T-helper 2 cell treated with Interferon-gamma antibody and Interleukin-4, amounts not matched to agents 5 μg/mL and 100 μg/mL, for 36 hours (primary cell): Measurements from ENCODE around the gene THBS2.
"Not testable (repeated sequence)": the region's sequence is repeated elsewhere in the genome, so short reads cannot be mapped to it uniquely, and the experiment has no call there.

ENCODE experiments used
- DNase-seq: peaks from one replicate; pipeline ENCODE4 v3.0.0; 2021; ENCODE audit warnings: low spot score
- H3K27ac Mint-ChIP-seq: one replicate; pipeline ENCODE4 v1.8.0; 2021; ENCODE audit warnings: mild to moderate bottlenecking, mixed read lengths
- H3K27me3 Mint-ChIP-seq: one replicate; pipeline ENCODE4 v1.8.0; 2021; ENCODE audit warnings: low read depth, mixed read lengths
- H3K36me3 Mint-ChIP-seq: one replicate; pipeline ENCODE4 v1.8.0; 2021; ENCODE audit warnings: low read depth, mixed read lengths
- H3K4me1 Mint-ChIP-seq: one replicate; pipeline ENCODE4 v1.8.0; 2021; ENCODE audit warnings: low read depth, mixed read lengths
- H3K4me3 Mint-ChIP-seq: one replicate; pipeline ENCODE4 v1.8.0; 2022; ENCODE audit warnings: mild to moderate bottlenecking, moderate library complexity, mixed read lengths
- H3K9me3 Mint-ChIP-seq: one replicate; pipeline ENCODE4 v1.8.0; 2021; ENCODE audit warnings: mixed read lengths

THBS2 gene

DNA sequence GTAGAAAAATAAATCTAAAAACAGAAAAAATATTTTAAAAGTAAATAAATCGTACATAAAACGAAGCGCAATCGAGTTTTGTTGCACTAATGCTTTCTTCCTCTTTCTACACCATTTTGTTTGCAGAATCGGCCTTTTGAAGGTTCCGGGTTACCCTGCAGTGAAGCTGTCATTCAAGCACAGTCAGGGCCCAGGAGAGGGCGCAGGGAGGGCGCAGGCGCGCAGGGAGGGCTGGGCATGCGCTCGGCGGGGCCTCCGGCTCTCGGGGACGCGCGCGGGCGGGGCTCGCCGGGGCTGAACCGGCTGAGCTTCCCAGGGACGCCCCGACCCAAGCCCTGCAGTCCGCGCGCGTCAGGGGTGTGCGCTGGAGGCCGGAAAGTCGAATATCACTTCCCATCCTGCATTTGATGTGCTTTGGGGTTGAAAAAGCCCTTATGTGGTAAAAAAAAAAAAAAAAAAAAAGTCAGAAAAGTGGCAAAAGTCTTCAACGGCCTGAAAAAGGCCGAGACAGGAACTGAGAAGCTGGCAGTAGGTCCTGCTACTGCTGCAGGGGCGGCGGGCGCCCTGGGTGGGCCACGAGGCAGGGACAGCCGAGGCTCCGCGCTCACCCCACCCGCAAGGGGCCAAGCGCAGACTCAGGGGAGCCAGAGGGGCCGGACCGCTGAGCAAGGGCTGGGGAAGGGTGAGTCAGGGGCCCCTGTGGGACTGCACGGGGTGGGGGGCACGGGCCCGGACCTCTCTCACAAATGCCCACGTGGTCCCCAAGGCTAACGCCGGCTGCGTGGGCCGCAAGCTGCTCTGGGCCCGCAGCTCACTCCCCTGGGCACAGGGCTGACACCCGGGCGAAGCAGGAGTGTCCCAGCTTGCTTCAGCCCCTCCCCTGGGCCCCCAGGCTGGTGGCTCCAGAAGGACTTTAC lies 40.5 kb downstream of the THBS2 start:
- peaks cover 18% of the 10 kb centered on the region for H3K4me1 Mint-ChIP-seq
- peak overlapping the region; percentile 44 for H3K4me3 Mint-ChIP-seq
- H3K9me3 Mint-ChIP-seq: peaks cover 29% of the 10 kb centered on the region
- H3K27ac Mint-ChIP-seq: peak overlapping the region; percentile 23
- peaks cover 4% of the 10 kb centered on the region for H3K27me3 Mint-ChIP-seq
- peaks cover 7% of the 10 kb centered on the region for H3K36me3 Mint-ChIP-seq
- DNase-seq: peak; percentile 89

DNA sequence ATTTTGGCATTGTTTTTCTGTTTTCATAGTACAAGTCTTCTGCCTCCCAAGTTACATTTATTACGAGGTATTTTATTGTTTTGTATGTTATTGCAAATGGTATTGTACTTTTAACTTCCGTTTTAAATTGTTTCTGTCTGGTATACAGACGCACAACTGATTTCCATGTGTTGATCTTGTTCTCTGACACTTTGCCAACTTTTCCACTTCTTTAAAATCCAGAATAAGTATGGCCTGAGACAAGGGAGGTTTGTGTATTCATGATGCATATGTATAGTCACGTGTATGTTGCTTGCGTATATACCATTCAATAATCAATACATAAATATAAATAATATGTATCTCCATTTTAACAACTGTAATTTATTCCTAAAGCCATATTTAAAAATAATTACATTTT lies 41.2 kb downstream of the THBS2 start:
- DNase-seq: no peak
- Mint-ChIP-seq H3K27me3 (peaks cover 4% of the 10 kb centered on the region), H3K27ac (no peak overlapping the region), H3K36me3 (peaks cover 7% of the 10 kb centered on the region), H3K9me3 (peaks cover 32% of the 10 kb centered on the region), H3K4me3 (peak overlapping the region; percentile 52), H3K4me1 (peaks cover 24% of the 10 kb centered on the region)

DNA sequence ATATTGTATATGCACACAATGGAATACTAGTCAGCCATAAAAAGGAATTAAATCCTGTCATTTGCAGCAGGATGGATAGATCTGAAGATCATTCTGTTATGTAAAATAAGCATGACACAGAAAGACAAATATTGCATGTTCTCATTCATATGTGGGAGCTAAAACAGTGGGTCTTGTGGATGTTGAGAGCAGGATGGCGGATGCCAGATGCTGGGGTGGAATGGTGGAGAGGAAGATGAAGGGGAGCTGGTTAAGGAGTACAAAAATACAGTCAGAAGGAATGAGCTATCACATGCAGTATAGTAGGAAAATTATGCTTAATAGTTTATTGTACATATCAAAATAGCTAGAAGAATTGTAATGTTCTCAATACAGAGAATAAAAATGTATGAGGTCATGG lies 41.8 kb downstream of the THBS2 start:
- Mint-ChIP-seq H3K27me3 (peaks cover 4% of the 10 kb centered on the region), H3K4me1 (peaks cover 24% of the 10 kb centered on the region), H3K36me3 (peaks cover 7% of the 10 kb centered on the region), H3K27ac (no peak overlapping the region), H3K4me3 (peak overlapping the region; percentile 52), H3K9me3 (peaks cover 34% of the 10 kb centered on the region)
- no peak for DNase-seq

DNA sequence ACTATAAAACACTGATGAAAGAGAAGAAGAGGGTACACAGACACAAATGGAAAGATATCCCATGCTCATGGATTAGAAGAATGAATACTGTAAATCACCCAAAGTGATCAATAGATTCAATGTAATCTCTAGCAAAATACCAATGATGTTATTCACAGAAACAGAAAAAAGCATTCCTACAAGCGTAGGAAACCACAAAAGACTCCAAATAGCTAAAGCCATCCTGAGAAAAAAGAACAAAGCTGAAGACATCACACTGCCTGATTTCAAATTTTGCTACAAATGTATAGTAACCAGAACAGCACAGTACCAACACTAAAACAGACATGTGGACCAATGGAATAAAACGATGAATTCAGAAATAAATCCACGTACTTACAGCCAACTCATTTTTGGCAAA lies 43.0 kb downstream of the THBS2 start:
- H3K36me3 Mint-ChIP-seq: peaks cover 7% of the 10 kb centered on the region
- no peak for DNase-seq
- no peak overlapping the region for H3K27ac Mint-ChIP-seq
- peaks cover 6% of the 10 kb centered on the region for H3K27me3 Mint-ChIP-seq
- H3K4me3 Mint-ChIP-seq: no peak overlapping the region
- H3K9me3 Mint-ChIP-seq: peaks cover 41% of the 10 kb centered on the region
- peaks cover 26% of the 10 kb centered on the region for H3K4me1 Mint-ChIP-seq

DNA sequence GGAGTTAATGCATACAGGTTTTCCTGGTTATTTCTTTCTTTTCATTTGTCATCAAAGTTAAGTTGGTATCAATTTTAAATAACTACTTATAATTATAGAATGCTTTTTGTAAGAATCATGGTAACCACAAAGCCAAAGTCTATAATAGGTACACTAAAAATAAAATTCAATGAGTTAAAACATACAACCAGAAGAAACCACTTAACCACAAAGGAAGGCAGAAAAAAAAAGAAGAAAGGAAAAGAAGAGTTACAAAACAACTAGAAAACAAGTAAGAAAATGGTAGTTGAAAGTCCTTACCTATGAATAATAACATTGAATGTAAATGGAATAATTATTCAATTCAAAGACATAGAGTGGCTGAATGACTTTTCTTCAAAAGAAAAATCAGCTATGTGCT lies 45.6 kb downstream of the THBS2 start:
- no peak overlapping the region for H3K4me3 Mint-ChIP-seq
- no peak for DNase-seq
- H3K36me3 Mint-ChIP-seq: peaks cover 7% of the 10 kb centered on the region
- H3K27me3 Mint-ChIP-seq: peaks cover 6% of the 10 kb centered on the region
- H3K9me3 Mint-ChIP-seq: peaks cover 41% of the 10 kb centered on the region
- H3K27ac Mint-ChIP-seq: no peak overlapping the region
- peaks cover 24% of the 10 kb centered on the region for H3K4me1 Mint-ChIP-seq

DNA sequence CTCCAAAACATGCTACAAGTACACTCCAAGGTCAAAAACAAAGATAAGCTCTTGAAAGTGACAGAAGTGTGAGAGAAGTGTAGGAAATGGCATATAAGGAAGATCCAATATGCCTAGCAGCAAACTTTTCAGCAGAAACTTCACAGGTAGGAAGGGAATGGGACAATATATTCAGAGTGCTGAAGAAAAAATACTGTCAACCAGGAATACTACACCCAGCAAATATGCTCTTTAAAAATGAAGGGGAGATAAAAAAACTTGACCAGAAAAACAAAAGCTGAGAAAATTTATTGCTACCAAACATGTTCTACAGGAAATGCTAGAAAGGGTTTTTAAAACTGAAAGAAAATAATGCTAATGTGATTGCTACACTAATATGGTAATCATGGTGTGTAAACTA lies 46.2 kb downstream of the THBS2 start:
- Mint-ChIP-seq H3K4me1 (peaks cover 22% of the 10 kb centered on the region), H3K4me3 (no peak overlapping the region), H3K9me3 (peaks cover 41% of the 10 kb centered on the region), H3K27me3 (peaks cover 6% of the 10 kb centered on the region), H3K27ac (no peak overlapping the region), H3K36me3 (peaks cover 7% of the 10 kb centered on the region)
- no peak for DNase-seq

DNA sequence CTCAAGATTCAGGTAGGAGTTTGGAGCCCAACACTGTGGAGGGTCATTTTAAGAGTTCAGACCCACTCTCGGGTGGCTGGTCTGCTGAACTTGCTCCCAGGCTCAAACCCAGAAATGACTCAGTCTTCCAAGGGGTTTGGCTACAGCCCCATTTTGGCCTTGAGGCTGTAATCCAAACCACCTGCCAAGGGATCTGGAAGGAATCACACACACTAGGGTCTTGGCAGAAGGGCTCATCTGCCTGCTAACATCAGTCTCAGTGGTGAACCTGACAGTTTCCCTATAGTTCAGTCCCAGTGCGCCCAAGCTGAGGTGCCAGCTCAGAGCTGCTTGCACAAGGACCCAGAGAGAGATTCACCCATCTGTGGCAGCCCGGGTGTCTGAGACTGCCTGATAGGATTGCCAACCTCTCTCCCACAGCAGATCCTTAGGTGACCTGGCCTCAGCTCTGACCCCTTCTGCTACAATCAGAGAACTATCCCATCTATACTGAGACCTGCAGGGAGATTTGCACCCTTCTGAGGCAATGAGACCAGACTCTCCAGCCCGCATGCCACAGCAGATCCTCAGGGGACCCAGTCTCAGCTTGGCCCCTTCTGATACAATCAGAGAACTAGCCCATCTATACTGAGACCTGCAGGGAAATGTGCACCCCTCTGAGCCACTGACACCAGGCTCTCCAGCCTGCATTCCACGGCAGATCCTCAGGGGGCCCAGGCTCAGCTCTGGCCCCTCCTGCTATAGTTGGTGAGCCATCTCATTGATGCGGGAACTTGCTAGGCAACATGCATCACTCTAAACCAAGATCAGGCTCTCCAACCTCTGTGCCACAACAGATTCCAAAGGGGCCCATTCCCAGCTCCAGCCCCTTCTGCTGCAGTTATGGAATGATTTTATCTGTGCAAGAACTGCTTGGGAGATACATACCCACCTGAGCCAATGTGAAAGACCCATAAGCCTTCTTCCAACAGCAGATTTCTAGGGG lies 48.2 kb downstream of the THBS2 start:
- H3K27ac Mint-ChIP-seq: no peak overlapping the region
- no peaks in the 10 kb centered on the region for H3K36me3 Mint-ChIP-seq
- H3K4me1 Mint-ChIP-seq: peaks cover 13% of the 10 kb centered on the region
- H3K9me3 Mint-ChIP-seq: peaks cover 30% of the 10 kb centered on the region
- H3K27me3 Mint-ChIP-seq: peaks cover 6% of the 10 kb centered on the region
- DNase-seq: no peak
- H3K4me3 Mint-ChIP-seq: no peak overlapping the region

DNA sequence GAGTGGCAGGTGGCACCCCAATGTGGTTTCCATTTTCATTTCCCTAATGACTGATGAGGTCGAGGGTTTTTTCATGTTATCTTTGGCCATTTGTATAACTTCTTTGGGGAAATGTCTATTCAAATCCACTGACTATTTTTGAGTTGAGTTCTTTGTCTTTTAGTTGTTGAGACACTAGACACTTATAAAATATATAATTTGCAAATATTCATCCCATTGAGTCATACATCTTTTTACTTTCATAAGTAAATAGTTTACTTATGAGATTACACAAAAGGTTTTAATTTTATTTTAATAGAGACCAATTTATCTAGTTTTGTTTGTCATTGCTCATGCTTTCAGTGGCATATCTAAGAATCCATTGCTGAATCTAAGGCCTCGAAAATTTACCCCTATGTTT lies 49.5 kb downstream of the THBS2 start:
- Mint-ChIP-seq H3K36me3 (no peaks in the 10 kb centered on the region), H3K4me3 (no peak overlapping the region), H3K9me3 (peaks cover 22% of the 10 kb centered on the region), H3K27ac (no peak overlapping the region), H3K4me1 (peaks cover 13% of the 10 kb centered on the region), H3K27me3 (peaks cover 6% of the 10 kb centered on the region)
- no peak for DNase-seq

DNA sequence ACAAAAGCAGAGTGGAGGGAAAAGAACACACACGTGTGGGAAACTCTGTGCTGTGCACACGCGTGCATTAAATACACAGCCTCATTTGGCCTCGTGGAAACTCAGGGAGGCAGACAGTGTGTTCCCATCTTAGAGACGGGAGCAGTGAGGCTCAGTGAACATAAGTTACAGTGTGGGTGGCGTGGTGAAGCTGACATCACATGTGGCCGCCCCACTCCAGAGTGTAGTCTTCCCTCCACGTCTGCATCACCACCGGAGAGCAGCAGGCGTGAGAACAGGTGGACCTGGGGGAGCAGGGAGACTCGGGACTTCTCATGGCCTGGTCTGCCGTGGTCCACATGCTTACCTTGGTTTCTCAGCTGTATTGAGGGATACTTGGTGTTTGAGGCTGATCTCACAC lies 51.7 kb downstream of the THBS2 start:
- Mint-ChIP-seq H3K27me3 (peaks cover 3% of the 10 kb centered on the region), H3K4me3 (no peak overlapping the region), H3K36me3 (no peaks in the 10 kb centered on the region), H3K27ac (no peak overlapping the region), H3K9me3 (peaks cover 7% of the 10 kb centered on the region), H3K4me1 (peaks cover 2% of the 10 kb centered on the region)
- DNase-seq: no peak

DNA sequence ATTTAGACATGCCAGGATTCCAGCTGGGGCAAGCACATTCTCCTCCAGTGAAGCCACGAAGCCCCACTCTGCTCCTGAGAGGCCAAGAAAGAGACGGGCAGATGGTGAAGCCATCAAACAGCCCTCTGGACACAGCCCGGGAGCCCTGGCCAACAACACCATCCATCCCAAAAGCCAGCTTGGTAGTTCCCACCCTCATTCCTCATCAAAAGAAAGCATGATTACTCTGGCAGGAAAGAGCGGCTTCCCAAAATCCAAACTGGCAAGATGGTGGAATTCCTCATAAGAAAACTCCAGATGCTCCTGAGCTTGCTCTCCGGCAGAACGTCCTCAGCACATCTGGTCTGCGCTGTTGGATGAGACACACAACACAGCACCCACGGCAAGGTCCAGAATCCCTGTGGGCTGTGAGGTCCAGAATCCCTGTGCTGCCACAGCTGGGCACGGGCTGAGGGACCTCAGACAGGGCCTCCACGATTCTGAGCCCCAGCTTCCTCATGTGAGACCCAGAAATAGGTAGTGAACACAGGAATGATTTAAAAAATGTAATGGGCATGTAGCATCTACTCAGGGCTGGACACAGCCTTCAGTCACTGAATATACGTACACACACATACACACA lies 52.6 kb downstream of the THBS2 start:
- H3K27ac Mint-ChIP-seq: no peak overlapping the region
- DNase-seq: no peak
- no peaks in the 10 kb centered on the region for H3K4me1 Mint-ChIP-seq
- H3K36me3 Mint-ChIP-seq: no peaks in the 10 kb centered on the region
- H3K9me3 Mint-ChIP-seq: no peaks in the 10 kb centered on the region
- H3K27me3 Mint-ChIP-seq: no peaks in the 10 kb centered on the region
- no peak overlapping the region for H3K4me3 Mint-ChIP-seq

DNA sequence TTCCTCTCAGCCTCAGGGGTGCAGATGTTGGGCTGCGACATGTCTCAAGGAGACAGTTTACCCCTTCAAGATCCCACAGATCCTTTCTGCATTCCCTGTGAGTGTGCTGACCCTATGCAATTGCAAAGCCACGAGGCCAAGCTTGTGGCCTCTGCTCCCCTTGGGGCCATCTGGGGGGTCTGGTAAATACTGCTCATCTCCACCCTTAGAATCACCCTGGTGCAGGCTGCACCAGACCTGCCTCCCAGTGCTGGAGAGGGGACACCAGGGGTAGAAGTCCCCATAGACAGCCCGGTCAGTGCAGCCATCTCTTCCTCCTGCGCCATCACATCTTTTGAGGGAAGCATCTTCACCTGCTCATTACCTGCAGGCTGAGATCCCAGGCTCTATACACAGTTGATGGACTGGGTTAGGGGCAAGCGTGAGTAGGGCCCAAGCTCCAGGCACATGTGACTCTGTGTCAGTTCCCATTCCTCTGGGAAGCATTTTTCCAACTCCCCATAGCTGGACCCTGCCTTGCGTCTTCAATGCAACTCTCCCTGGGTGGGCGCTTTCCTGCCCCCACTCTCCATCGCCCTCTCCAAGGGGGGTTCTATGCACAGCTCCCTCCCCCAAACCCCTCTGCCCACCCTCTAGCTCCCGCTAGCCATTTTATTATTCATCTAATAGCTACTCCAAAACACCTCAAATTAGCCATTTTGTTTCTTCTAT lies 53.9 kb downstream of the THBS2 start:
- Mint-ChIP-seq H3K9me3 (no peaks in the 10 kb centered on the region), H3K27me3 (no peaks in the 10 kb centered on the region), H3K36me3 (no peaks in the 10 kb centered on the region), H3K4me1 (no peaks in the 10 kb centered on the region), H3K4me3 (no peak overlapping the region), H3K27ac (no peak overlapping the region)
- no peak for DNase-seq

DNA sequence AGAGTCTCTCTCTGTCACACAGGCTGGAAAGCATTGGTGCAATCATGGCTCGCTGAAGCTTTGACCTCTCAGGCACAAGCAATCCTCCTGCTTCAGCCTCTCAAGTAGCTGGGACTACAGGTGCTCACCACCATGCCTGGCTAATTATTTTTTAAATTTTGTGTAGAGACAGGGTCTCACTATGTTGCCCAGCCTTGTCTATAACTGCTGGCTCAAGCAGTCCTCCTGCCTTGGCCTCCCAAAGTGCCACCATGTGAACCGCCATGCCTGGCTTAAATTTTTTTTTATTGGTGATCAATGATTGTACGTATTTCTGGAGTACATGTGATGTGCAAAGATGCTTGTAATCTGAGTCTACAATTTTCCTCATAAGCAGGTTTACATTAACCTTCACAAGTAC lies 54.8 kb downstream of the THBS2 start:
- Mint-ChIP-seq H3K9me3 (no peaks in the 10 kb centered on the region), H3K4me3 (no peak overlapping the region), H3K4me1 (no peaks in the 10 kb centered on the region), H3K27me3 (no peaks in the 10 kb centered on the region), H3K27ac (no peak overlapping the region), H3K36me3 (no peaks in the 10 kb centered on the region)
- DNase-seq: no peak

DNA sequence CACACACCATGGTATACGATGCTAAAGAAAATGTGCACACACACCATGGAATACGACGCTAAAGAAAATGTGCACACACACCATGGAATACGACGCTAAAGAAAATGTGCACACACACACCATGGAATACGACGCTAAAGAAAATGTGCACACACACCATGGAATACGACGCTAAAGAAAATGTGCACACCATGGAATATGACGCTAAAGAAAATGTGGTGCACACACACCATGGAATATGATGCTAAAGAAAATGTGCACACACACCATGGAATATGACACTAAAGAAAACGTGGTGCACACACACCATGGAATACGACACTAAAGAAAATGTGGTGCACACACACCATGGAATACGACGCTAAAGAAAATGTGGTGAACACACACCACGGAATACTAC lies 55.7 kb downstream of the THBS2 start:
- not testable (repeated sequence) for H3K9me3 Mint-ChIP-seq, H3K27me3 Mint-ChIP-seq, H3K27ac Mint-ChIP-seq, H3K4me3 Mint-ChIP-seq, DNase-seq, H3K36me3 Mint-ChIP-seq, H3K4me1 Mint-ChIP-seq
